Mesothelial cell of epicardium (in vitro differentiated cells): Measurements from ENCODE around the gene BCL11B. TPM values are rescaled to one million over a fixed set of nuclear protein-coding genes. Genes with fewer than 3 reads are reported as not detected.

Source experiments
- DNase-seq, 2 experiments: peaks; one replicate each; pipeline ENCODE4 v3.0.0; 2021; ENCODE audit warnings: low spot score in 2 of 2; ENCODE audit not compliant: unreplicated experiment in 2 of 2
- H3K27ac Mint-ChIP-seq: 2 replicates; pipeline ENCODE4 v1.8.0; 2021; ENCODE audit warnings: mixed read lengths
- H3K27me3 Mint-ChIP-seq: 2 replicates; pipeline ENCODE4 v1.8.0; 2021; ENCODE audit warnings: low read depth, mixed read lengths
- H3K36me3 Mint-ChIP-seq: 2 replicates; pipeline ENCODE4 v1.8.0; 2021; ENCODE audit warnings: mixed read lengths
- H3K4me1 Mint-ChIP-seq: 2 replicates; pipeline ENCODE4 v1.8.0; 2021; ENCODE audit warnings: mixed read lengths
- H3K4me3 Mint-ChIP-seq: 2 replicates; pipeline ENCODE4 v1.8.0; 2021; ENCODE audit warnings: mild to moderate bottlenecking, moderate library complexity, mixed read lengths
- H3K9me3 Mint-ChIP-seq: 2 replicates; pipeline ENCODE4 v1.8.0; 2021; ENCODE audit warnings: mixed read lengths
- CTCF ChIP-seq: fragments of 200-600 bp; sonication (generic); IDR thresholded peaks from one replicate; pipeline ENCODE4 v1.5.0; 2021; ENCODE audit warnings: antibody characterized with exemption; ENCODE audit not compliant: unreplicated experiment
- total RNA-seq: library from RNA; stranded (reverse); gene quantifications from 3 replicates; pipeline ENCODE4 v1.2.1, GENCODE V29; 2021

The BCL11B gene
- 11.6 to 12.3 TPM (median 11.8 TPM) in 3 replicates for total RNA-seq

- TF ChIP-seq CTCF = peak; percentile 65
- Mint-ChIP-seq H3K27me3 (peaks cover 34% of the 10 kb centered on the region), H3K4me1 (peaks cover 52% of the 10 kb centered on the region), H3K4me3 (peak within 1 kb of the TSS; percentile 83), H3K36me3 (no peaks in the 10 kb centered on the region), H3K27ac (peak within 1 kb of the TSS; percentile 88), H3K9me3 (no peaks in the 10 kb centered on the region)
- DNase-seq = peak; percentile 68 to 81
Measured at GRCh38 chr14:99271951-99272631, at the start of gene BCL11B. TSS of gene BCL11B (minus strand) at chr14:99272197. CDS start at chr14:99271218, 979 bp downstream.

- Mint-ChIP-seq H3K36me3 (no peaks in the 10 kb centered on the region), H3K27me3 (no peaks in the 10 kb centered on the region), H3K4me3 (no peak overlapping the region), H3K4me1 (peaks cover 10% of the 10 kb centered on the region), H3K27ac (no peak overlapping the region), H3K9me3 (no peaks in the 10 kb centered on the region)
- DNase-seq = no peak
- TF ChIP-seq CTCF = no peak
Measured at GRCh38 chr14:99321236-99321925, 49.4 kb upstream of the BCL11B start.

DNA sequence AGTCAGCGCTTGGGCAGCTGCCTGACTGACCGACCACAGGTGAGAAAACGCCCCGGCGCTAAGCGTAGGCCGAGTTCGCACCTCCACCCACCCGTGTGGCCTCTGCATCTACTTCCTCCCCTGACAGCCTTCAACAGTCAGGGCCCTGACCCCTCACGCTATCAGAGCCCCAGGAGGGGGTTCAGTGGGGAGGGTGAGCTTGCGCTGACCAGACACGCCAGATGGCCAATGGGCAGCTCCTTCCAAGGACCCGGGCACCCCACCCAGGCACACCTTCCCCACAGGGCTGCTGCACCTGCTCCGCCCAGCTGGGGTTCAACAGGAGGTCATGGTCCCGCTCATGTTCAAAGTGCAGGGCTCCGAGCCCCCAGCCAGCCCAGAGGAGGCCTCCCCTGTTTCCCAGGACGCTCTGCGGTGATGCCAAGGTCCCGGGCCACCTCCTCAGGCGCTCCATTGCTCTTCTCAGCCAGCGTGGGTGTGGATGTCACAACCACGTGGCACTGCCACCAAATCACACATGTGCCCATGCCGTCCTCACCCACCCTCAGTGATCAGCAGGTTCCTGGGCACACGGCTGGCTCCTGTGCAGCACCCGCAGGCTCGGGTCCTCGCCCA lies 48.7 kb upstream of the BCL11B start:
- Mint-ChIP-seq H3K36me3 (no peaks in the 10 kb centered on the region), H3K4me1 (peaks cover 10% of the 10 kb centered on the region), H3K27ac (no peak overlapping the region), H3K4me3 (no peak overlapping the region), H3K9me3 (no peaks in the 10 kb centered on the region), H3K27me3 (no peaks in the 10 kb centered on the region)
- TF ChIP-seq CTCF = no peak
- no peak for DNase-seq

GRCh38 chr14:99320105-99320572 lies 48.1 kb upstream of the BCL11B start:
- Mint-ChIP-seq H3K36me3 (no peaks in the 10 kb centered on the region), H3K9me3 (no peaks in the 10 kb centered on the region), H3K27me3 (no peaks in the 10 kb centered on the region), H3K27ac (no peak overlapping the region), H3K4me1 (peaks cover 10% of the 10 kb centered on the region), H3K4me3 (no peak overlapping the region)
- DNase-seq = peak in 1 of 2 experiments; percentile 71
- peak; percentile 93 for TF ChIP-seq CTCF

DNA sequence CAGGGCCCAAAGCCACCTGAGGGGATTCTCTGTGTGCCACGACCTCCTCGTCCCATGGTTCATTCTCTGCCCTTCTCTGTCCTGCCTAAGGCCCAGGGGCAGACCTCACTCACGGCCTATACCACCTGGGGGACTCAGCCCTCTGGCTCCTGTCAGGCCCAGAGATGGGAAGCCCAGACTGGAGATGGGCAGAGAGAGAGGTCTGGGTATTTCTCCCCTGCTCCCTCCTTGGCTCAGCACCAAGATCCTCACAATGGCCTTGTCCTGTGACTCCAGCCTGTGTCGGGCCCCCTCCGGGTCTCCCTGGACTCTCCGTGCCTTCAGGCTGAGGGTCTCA lies 46.9 kb upstream of the BCL11B start:
- H3K36me3 Mint-ChIP-seq = no peaks in the 10 kb centered on the region
- DNase-seq = no peak

More for the DNA sequence above, 46.9 kb upstream of the BCL11B start:
- H3K27me3 Mint-ChIP-seq = no peaks in the 10 kb centered on the region
- TF ChIP-seq CTCF = no peak
- H3K4me1 Mint-ChIP-seq = peaks cover 10% of the 10 kb centered on the region
- H3K27ac Mint-ChIP-seq = no peak overlapping the region
- H3K4me3 Mint-ChIP-seq = no peak overlapping the region
- no peaks in the 10 kb centered on the region for H3K9me3 Mint-ChIP-seq
